Measurements from ENCODE around the gene ZBTB17.

DNA sequence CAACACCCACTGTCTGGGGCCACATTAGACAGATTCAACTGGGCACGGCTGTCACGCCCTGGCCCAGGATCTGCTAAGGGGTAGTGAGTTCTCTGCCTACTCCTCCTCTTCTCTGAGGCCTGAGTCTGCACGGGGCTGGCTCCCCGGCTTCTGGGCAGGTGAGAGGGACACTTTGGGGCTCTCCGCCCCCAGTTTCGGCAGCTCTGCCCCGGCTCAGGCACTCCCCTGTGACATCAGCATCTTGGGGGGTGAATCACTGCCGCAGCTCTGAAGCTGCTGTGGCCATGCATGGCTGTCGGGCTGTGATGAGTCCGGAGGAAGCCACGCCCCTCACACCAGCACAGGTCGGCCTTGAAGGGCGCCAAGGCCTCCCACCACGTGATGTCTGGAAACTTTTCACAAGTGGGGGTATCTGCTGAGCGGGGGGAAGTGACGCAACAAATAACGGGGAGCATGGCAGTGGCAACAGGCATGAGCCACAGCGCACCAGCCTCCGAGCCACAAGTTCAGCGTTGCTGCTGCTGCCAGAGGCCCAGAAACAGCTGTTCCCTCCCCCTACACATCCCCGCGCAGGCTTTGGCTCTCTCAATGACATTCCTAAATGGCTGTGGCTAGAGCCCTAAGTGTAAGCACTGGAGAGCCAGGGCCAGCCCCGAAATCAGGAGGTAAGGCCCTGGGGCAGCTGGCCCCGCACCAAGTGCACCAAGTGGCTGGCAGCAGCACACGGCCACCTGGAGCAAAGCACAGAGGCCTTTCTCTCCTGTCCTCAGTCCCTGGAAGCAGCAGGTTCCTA, 26.3 kb downstream of the ZBTB17 start:
- TF ChIP-seq CTCF (IDR thresholded peaks at IDR 0.05; ENCODE audit: poor library complexity) = no peak
- TF ChIP-seq EZH2 (IDR thresholded peaks at IDR 0.05; ENCODE audit: borderline replicate concordance) = no peak
- no peak for TF ChIP-seq EZH2phosphoT487 (IDR thresholded peaks at IDR 0.05; ENCODE audit: low read depth, severe bottlenecking, unreplicated experiment)

Measured in hepatocyte (in vitro differentiated cells).